Measurements from ENCODE around the gene CARS2.

CARS2 gene

DNA sequence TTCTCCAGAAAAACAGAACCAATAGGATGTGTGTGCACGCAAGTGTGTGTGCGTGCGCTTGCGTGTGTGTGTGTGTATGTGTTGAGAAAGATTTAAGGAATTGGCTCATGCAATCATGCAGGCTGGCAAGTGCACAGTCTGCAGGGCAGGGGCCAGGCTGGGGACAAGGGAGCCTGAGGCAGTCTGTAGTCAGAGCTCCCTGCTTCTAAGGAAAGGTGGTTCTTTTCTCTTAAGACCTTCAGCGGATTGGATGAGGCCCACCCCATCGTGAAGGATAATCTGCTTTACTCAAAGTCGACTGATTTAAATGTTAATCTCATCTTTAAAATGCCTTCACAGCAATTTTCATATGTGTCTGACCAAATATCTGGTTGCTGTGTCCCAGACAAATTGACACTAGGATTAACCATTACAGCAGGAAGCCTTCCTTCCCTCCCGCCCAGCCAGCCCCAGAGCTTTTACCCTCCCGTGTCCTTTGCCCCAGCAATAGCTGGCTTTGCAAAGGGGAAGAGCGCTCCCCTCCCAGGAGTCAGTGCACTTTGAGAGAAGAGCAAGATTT, 105.6 kb downstream of the CARS2 start:
- TF ChIP-seq, protein P1, sequence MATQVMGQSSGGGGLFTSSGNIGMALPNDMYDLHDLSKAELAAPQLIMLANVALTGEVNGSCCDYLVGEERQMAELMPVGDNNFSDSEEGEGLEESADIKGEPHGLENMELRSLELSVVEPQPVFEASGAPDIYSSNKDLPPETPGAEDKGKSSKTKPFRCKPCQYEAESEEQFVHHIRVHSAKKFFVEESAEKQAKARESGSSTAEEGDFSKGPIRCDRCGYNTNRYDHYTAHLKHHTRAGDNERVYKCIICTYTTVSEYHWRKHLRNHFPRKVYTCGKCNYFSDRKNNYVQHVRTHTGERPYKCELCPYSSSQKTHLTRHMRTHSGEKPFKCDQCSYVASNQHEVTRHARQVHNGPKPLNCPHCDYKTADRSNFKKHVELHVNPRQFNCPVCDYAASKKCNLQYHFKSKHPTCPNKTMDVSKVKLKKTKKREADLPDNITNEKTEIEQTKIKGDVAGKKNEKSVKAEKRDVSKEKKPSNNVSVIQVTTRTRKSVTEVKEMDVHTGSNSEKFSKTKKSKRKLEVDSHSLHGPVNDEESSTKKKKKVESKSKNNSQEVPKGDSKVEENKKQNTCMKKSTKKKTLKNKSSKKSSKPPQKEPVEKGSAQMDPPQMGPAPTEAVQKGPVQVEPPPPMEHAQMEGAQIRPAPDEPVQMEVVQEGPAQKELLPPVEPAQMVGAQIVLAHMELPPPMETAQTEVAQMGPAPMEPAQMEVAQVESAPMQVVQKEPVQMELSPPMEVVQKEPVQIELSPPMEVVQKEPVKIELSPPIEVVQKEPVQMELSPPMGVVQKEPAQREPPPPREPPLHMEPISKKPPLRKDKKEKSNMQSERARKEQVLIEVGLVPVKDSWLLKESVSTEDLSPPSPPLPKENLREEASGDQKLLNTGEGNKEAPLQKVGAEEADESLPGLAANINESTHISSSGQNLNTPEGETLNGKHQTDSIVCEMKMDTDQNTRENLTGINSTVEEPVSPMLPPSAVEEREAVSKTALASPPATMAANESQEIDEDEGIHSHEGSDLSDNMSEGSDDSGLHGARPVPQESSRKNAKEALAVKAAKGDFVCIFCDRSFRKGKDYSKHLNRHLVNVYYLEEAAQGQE (IDR thresholded peaks at IDR 0.05; ENCODE audit: low read depth), result no peak
- TF ChIP-seq, protein P2, sequence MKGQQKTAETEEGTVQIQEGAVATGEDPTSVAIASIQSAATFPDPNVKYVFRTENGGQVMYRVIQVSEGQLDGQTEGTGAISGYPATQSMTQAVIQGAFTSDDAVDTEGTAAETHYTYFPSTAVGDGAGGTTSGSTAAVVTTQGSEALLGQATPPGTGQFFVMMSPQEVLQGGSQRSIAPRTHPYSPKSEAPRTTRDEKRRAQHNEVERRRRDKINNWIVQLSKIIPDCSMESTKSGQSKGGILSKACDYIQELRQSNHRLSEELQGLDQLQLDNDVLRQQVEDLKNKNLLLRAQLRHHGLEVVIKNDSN (IDR thresholded peaks at IDR 0.05), result no peak
- TF ChIP-seq RAD21 (IDR thresholded peaks at IDR 0.05; ENCODE audit: low read depth), result no peak
- no peak for TF ChIP-seq NFIC (IDR thresholded peaks at IDR 0.05)
- no peak for TF ChIP-seq YY1 (IDR thresholded peaks at IDR 0.05; ENCODE audit: low read depth)
- TF ChIP-seq ZBTB7A (IDR thresholded peaks at IDR 0.05; ENCODE audit: low read depth), result no peak
- TF ChIP-seq TCF12 (IDR thresholded peaks at IDR 0.05; ENCODE audit: low read depth), result no peak
- no peak for TF ChIP-seq TEAD4 (IDR thresholded peaks at IDR 0.05)
- no peak for TF ChIP-seq TAF1 (IDR thresholded peaks at IDR 0.05; ENCODE audit: low read depth)
- TF ChIP-seq EGR1 (IDR thresholded peaks at IDR 0.05), result no peak
- TF ChIP-seq CEBPB (IDR thresholded peaks at IDR 0.05), result no peak
- no peak for TF ChIP-seq FOXM1 (IDR thresholded peaks at IDR 0.05; ENCODE audit: borderline replicate concordance, low read depth)
- no peak for TF ChIP-seq EP300 (IDR thresholded peaks at IDR 0.05; ENCODE audit: borderline replicate concordance)
- TF ChIP-seq, protein P3, sequence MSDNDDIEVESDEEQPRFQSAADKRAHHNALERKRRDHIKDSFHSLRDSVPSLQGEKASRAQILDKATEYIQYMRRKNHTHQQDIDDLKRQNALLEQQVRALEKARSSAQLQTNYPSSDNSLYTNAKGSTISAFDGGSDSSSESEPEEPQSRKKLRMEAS (IDR thresholded peaks at IDR 0.05), result no peak

DNA sequence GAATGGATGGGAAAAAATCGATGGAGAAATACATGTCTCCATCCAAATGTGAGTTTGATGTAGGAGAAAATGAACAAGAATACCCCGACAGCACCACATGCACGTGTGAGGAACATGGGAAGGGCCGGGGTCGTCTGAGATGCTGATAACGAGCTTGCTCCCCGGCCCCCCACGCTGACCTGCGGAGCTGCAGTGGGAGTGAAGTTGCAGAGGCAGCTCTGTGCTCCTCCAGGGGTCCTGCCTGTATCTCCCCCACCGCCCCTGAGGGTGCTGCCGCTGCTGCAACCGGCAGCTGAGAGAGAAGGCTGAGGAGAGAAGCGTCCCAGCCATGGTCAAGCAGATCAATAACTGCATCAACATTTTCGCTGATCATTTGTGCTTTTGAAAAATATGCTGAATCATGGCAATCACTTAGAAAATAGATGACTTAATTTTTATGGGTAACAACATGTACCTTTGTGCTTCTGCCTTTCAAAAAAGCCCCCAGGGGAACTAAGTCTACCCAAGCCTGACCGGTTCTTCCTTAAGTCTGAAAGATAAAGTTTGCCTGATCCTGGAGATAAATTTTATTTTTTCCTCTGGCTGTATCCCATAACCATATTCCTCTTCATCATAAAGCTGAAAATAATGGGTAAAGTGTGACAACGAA, 108.8 kb downstream of the CARS2 start:
- TF ChIP-seq TCF12 (IDR thresholded peaks at IDR 0.05; ENCODE audit: low read depth) (no peak), TAF1 (IDR thresholded peaks at IDR 0.05; ENCODE audit: low read depth) (no peak), CEBPB (IDR thresholded peaks at IDR 0.05) (no peak), YY1 (IDR thresholded peaks at IDR 0.05; ENCODE audit: low read depth) (no peak), NFIC (IDR thresholded peaks at IDR 0.05) (no peak), ZBTB7A (IDR thresholded peaks at IDR 0.05; ENCODE audit: low read depth) (no peak), CREB1 (IDR thresholded peaks at IDR 0.05; ENCODE audit: low read depth) (no peak)
- TF ChIP-seq, protein P2 (IDR thresholded peaks at IDR 0.05), result no peak

DNA sequence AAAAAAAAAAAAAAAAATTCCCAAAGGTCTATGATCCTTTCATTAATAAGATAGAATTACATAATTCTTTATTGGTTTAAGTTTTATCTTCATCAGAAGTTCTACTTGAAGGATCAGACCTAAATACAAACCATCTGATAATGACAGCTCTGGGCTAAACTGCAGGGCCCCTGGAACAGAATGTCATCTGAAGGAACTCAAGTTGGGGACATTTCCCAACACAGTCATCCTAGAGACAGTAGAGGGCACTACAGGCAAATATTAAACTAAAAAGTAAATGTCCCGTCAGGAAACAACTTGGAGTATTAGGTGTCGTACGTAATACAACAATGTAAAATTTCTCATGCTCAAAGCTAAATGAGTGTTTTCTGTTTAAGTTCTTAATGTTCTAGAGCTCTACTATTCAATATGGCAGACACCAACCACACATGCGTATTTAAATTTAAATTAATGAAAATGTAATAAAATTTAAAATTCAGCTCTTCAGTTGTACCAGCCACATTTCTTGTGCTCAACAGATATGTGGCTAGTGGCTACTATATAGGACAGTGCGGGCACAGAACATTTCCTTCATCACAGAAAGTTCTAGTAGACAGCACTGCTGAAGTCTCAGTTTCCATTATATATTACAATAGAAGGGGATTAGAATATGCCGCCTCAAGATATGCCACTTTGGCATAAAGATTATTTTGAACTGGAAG, 112.3 kb downstream of the CARS2 start:
- TF ChIP-seq RAD21 (IDR thresholded peaks at IDR 0.05; ENCODE audit: low read depth) (peak; percentile 83), CEBPB (IDR thresholded peaks at IDR 0.05) (peak; percentile 23; the same call in 1 of the 2 replicates), TCF12 (IDR thresholded peaks at IDR 0.05; ENCODE audit: low read depth) (no peak)

DNA sequence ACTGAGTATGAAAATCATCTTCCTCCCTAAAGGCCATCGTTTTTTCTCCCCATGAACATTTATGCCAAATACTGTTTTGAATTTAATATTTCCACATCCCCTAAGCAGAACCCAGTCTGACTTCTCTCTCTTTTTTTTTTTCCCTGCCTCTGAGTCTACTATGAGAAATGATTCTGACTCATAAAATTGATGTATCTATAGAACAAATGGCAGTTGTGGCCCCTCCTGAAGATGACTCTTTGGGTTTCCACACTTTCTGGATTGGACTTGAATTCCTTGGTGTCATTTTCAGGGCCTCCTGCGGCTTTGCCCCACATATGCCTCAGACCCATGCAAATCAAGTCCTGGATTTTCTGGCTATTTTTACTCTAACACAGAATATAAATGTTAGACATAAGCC, 113.3 kb downstream of the CARS2 start:
- TF ChIP-seq EGR1 (IDR thresholded peaks at IDR 0.05) (no peak), FOXM1 (IDR thresholded peaks at IDR 0.05; ENCODE audit: borderline replicate concordance, low read depth) (no peak), RAD21 (IDR thresholded peaks at IDR 0.05; ENCODE audit: low read depth) (no peak), NFIC (IDR thresholded peaks at IDR 0.05) (no peak), CREB1 (IDR thresholded peaks at IDR 0.05; ENCODE audit: low read depth) (no peak)
- TF ChIP-seq, protein P2 (IDR thresholded peaks at IDR 0.05), result no peak

Data from Ishikawa (cell line).